GM18907 (cell line): Measurements from ENCODE around the gene ASB16.

Experiments used
- ATAC-seq: cut with Tn5 transposase; IDR thresholded peaks from one replicate; pipeline ENCODE4 v1.9.1; 2021; ENCODE audit warnings: mild to moderate bottlenecking, moderate library complexity; ENCODE audit not compliant: unreplicated experiment

ASB16 gene

GRCh38 chr17:44188576-44189403 lies 18.3 kb downstream of the ASB16 start:
- ATAC-seq = no peak

GRCh38 chr17:44190481-44190880 lies 20.0 kb downstream of the ASB16 start:
- ATAC-seq = no peak

GRCh38 chr17:44191369-44191768 lies 20.9 kb downstream of the ASB16 start:
- no peak for ATAC-seq

- ATAC-seq = no peak
Measured at GRCh38 chr17:44191941-44192496, 21.5 kb downstream of the ASB16 start.

- ATAC-seq = no peak
Measured at GRCh38 chr17:44192750-44193149, 22.2 kb downstream of the ASB16 start.

DNA sequence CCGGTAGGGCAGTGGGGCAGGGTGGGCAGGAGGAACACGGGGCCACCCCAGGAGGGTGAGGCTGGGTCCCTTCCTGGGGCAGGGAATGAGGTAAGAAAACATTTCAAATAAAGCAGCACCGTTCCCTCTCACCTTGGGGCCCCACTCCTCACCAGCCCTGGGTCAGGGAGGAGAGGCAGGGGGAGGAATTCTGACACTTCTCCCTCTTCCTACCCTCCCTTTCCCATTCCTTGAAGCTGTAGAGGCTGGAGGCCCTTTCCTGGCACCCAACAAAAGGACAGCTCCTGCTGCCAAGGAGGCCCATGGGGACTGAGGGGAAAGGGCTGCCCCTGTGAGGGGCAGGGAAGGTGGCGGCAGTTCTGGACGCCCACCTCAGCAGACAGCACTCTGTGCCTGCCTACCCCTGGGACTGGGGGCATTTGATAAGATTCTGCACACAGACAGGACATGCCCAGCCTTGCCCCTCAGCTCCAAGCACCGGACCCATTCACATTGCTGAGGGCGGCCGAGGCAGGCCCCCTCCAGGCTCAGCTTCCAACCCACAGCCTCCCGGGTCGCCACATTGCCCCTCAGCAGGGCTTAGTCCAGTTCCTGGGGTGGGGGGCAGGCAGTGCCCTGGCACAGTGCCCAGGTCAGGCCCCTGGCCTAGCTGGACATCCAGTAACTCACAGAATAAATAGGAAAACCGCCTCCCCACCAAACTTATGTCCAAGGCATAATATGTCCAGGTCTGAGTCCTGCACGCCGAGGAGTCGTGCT lies 23.0 kb downstream of the ASB16 start:
- ATAC-seq = no peak

DNA sequence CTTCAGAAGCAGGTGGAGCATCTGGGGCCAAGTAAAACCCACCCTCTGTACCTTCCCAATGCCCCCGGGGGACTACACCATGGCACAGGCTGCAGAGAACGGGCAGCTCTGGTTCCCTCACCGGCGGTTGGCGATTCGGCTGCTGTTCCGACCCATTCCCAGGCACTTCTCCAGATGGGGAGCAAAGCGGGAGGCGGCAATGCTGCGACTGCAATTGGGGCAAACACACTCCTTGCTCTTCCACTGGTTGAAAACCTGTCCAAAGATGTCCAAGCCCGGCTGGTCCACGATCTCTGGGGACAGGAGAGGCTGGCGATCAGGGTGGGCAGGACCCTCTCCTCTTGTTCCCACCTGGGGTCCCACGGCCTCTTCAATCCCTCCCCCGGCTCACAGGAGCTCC lies 26.6 kb downstream of the ASB16 start:
- no peak for ATAC-seq

- no peak for ATAC-seq
Measured at GRCh38 chr17:44197980-44198720, 27.6 kb downstream of the ASB16 start.

GRCh38 chr17:44198721-44199552 lies 28.4 kb downstream of the ASB16 start:
- ATAC-seq = peak; percentile 23

- peak; percentile 55 for ATAC-seq
Measured at GRCh38 chr17:44199553-44200477, 29.3 kb downstream of the ASB16 start, which contains the start of gene ATXN7L3. ATXN7L3 (minus strand) TSS chr17:44199884; CDS start chr17:44198070, 1,814 bp downstream.

GRCh38 chr17:44200478-44201155 lies 30.1 kb downstream of the ASB16 start:
- no peak for ATAC-seq

- no peak for ATAC-seq
Measured at GRCh38 chr17:44202756-44203155, 32.3 kb downstream of the ASB16 start.

DNA sequence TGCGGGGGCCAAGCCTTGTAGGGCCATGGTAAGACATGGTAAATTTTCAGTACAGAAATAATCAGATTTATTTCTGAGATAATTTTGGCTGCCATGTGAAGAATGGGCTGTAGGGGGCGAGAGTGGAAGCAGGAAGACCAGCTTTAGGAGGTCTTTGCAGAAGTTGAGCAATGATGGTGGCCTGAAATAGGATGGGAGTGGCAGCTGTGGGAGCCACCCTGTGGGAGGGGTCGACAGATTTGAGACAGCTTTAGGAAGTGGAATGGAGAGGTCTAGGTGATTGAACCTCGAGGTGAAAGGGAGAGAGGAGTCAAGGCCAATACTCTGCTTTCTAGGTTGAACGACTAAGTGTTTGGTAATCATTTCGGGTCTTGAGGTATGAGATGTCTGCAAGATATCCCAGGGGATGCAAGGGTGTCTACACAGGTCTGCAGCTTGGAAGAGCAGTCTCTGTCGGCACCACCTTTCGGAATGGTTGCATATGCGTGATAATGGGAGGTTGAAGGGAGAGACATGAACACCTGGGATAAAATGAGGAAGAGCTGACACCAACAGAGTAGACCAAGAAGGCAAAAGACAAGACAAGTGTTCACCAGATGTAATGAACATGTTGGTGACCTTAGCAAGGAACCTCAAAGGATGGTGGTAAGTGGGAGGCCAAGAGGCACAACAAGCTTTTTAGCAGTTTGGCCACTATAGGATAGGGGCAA lies 33.4 kb downstream of the ASB16 start:
- no peak for ATAC-seq

- ATAC-seq = no peak
Measured at GRCh38 chr17:44204441-44204882, 34.0 kb downstream of the ASB16 start.

GRCh38 chr17:44205962-44206824 lies 35.7 kb downstream of the ASB16 start:
- no peak for ATAC-seq

DNA sequence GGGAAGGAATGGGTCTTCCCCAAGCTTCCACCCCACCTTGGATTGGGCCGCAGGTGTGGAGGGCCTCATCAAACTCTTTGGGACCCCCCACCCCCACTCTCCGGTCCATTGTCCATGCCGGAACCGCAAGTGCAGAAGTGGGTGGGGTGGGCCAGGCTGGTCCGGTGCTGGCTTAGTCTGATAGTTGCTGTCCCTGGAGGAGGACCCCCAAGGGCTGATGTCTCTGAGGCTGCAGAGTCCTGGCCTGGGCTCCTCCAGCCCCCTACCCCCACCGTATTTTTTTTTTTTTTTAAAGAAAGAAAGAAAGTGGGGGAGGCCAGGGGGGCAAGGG lies 36.3 kb downstream of the ASB16 start:
- ATAC-seq = no peak

- no peak for ATAC-seq
Measured at GRCh38 chr17:44207319-44207718, 36.8 kb downstream of the ASB16 start.
